Stomach (tissue), 9 donors: Measurements from ENCODE around the gene LHFPL4. TPM values are rescaled to one million over a fixed set of nuclear protein-coding genes. Genes with fewer than 3 reads are reported as not detected.

ENCODE experiments used
- DNase-seq, 2 donors: peaks; one replicate each; pipeline versions ENCODE4 v3.0.0 to v3.0.0-alpha.2; 2013 to 2019
- H3K27ac ChIP-seq, 5 donors: fragments of 200-600 bp in 4 of 5; sonication (generic) in 4 of 5; one replicate each; pipeline ENCODE4 v1.5.1; 2013 to 2019; ENCODE audit warnings: mild to moderate bottlenecking in 1 of 5, moderate library complexity in 1 of 5
- H3K27me3 ChIP-seq, 3 donors: fragments of 200-600 bp; sonication (generic); one replicate each; pipeline ENCODE4 v1.5.1; 2017 to 2019; ENCODE audit warnings: mixed run types in 1 of 3
- H3K36me3 ChIP-seq, 4 donors: fragments of 200-600 bp; sonication (generic); 1 replicate in 3 of 4; 2 replicates in 1 of 4; pipeline ENCODE4 v1.5.1; 2016 to 2019
- H3K4me1 ChIP-seq, 4 donors: fragments of 200-600 bp; sonication (generic); one replicate each; pipeline ENCODE4 v1.5.1; 2016 to 2019
- H3K4me3 ChIP-seq, 4 donors: fragments of 200-600 bp; sonication (generic) in 3 of 4; one replicate each; pipeline ENCODE4 v1.5.1; 2016 to 2019; ENCODE audit warnings: mild to moderate bottlenecking in 1 of 4
- H3K9me3 ChIP-seq, 4 donors: fragments of 200-600 bp; sonication (generic); one replicate each; pipeline ENCODE4 v1.5.1; 2016 to 2019
- EP300 ChIP-seq: sonication (generic); formaldehyde crosslinking; IDR thresholded peaks from one replicate; pipeline ENCODE4 v1.6.1; 2017; ENCODE audit warnings: antibody characterized with exemption
- POLR2A ChIP-seq, 4 donors: fragments of 450-650 bp; IDR thresholded peaks; one replicate each; pipeline ENCODE4 v1.6.1; 2016; ENCODE audit warnings: antibody characterized with exemption in 4 of 4, control low read depth in 2 of 4, mild to moderate bottlenecking in 1 of 4, moderate library complexity in 1 of 4
- POLR2AphosphoS5 ChIP-seq, 3 donors: sonication (generic); formaldehyde crosslinking; IDR thresholded peaks; one replicate each; pipeline ENCODE4 v1.6.1; 2016; ENCODE audit warnings: antibody characterized with exemption in 3 of 3
- WGBS, 5 donors: extraction: QIAGEN DNeasy Blood & Tissue Kit in 3 of 5; methylation state at CpG; one replicate each; pipeline versions ENCODE4 v1.1.5 to v1.1.7; 2013 to 2018; 5-methylcytosine and 5-hydroxymethylcytosine counted together
- intact Hi-C: fragments of 100-400 bp; cut with DNase I; formaldehyde crosslinking; loops from one replicate; pipeline ENCODE4 v1.15.1; 2023; ENCODE audit warnings: low total_unique reads
- polyA plus RNA-seq, 3 donors: library from polyadenylated mRNA; stranded (reverse); fragments of 200-250 nt; gene quantifications; one replicate each; pipeline ENCODE4 v1.2.3, GENCODE V29; 2013
- total RNA-seq, 5 donors: library from RNA; depleted of rRNA; stranded (reverse); fragments of >200 nt; gene quantifications; one replicate each; pipeline versions ENCODE4 v1.1.0 to v1.2.3, GENCODE V29; 2014 to 2016
- TF ChIP-seq, protein P1 (sequence below), 7 experiments: fragments of 450-650 bp in 4 of 7; fragments of 200-600 bp in 3 of 7; sonication (generic) in 3 of 7; IDR thresholded peaks; one replicate each; pipeline ENCODE4 v1.5.1; 2016 to 2019; ENCODE audit warnings: antibody characterized with exemption in 7 of 7, control low read depth in 2 of 7, mild to moderate bottlenecking in 1 of 7
- donor health status: healthy with polysubstance abuse.
- donor health status: Bipolar disorder and iron deficiency.
- donor health status: healthy.

The LHFPL4 gene
- total and polyA plus RNA-seq, 8 donors = 0.06 to 0.92 (median 0.25) TPM; not detected in 4

DNA sequence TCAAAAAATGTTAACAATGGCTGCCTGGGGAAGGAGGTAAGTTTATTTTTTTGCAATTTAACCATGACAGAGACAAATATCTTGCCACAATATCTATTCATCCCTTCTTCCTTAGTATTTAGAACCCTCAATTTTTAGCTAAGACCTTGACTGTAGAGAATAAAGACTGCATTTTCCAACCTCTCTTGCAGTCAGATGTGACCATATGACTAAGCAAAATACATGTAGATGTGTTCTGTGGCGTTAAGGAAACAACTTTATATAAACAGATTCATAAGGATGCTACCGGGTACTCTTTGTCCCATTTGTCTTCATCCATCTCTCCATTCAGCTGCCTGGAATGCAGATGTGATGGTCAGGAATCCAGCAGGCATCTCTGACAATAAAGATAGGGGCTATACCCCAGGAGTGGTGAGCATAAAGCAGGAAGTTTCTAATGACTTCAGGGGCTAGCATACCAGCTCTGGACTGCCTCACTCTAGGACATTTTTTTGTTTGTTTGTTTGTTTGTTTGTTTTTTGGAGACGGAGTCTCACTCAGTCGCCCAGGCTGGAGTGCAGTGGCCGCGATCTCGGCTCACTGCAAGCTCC is 41.1 kb downstream of the LHFPL4 start:
- Histone ChIP-seq H3K4me3 (no peak overlapping the region), H3K27me3 (peaks cover 0 to 38% (median 20%) of the 10 kb centered on the region in 3 donors), H3K9me3 (no peaks in the 10 kb centered on the region), H3K4me1 (no peaks in the 10 kb centered on the region), H3K27ac (no peak overlapping the region), H3K36me3 (no peaks in the 10 kb centered on the region)
- no peak for TF ChIP-seq POLR2AphosphoS5 (IDR thresholded peaks at IDR 0.05)
- TF ChIP-seq EP300 = no peak
- TF ChIP-seq, protein P1, sequence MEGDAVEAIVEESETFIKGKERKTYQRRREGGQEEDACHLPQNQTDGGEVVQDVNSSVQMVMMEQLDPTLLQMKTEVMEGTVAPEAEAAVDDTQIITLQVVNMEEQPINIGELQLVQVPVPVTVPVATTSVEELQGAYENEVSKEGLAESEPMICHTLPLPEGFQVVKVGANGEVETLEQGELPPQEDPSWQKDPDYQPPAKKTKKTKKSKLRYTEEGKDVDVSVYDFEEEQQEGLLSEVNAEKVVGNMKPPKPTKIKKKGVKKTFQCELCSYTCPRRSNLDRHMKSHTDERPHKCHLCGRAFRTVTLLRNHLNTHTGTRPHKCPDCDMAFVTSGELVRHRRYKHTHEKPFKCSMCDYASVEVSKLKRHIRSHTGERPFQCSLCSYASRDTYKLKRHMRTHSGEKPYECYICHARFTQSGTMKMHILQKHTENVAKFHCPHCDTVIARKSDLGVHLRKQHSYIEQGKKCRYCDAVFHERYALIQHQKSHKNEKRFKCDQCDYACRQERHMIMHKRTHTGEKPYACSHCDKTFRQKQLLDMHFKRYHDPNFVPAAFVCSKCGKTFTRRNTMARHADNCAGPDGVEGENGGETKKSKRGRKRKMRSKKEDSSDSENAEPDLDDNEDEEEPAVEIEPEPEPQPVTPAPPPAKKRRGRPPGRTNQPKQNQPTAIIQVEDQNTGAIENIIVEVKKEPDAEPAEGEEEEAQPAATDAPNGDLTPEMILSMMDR (IDR thresholded peaks at IDR 0.05) = no peak
- TF ChIP-seq POLR2A (IDR thresholded peaks at IDR 0.05) = no peak
- DNase-seq = no peak
- WGBS, 5 donors = 61 to 74% (median 66%) methylated on average over 7 of the region's 7 CpGs
- intact Hi-C loops = no loop called here

DNA sequence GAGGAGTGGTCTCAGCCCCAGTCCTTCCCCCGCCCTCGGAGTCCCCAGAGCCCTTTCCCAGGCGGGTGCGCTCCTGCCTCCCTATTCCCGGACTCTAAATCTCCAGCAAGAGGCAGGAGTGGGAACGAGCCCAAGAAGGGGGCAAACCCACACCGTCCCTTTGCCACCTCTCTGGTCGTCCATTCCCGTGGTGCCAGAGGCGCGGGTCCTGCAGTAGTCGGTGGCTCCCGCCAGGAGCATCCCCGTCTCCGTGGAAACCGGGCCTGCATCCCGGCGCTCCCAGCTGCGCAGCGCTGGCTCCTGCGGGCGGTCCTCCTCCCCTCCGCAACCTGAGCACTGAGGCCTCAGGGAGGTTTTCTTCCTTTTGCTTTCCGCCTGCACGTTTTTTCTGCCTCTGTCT is 44.8 kb downstream of the LHFPL4 start:
- DNase-seq = no peak
- no peak overlapping the region for H3K27ac ChIP-seq
- no peaks in the 10 kb centered on the region for H3K4me1 ChIP-seq
- H3K27me3 ChIP-seq = peaks cover 0 to 45% (median 20%) of the 10 kb centered on the region in 3 donors
- no peak overlapping the region for H3K4me3 ChIP-seq
- no peaks in the 10 kb centered on the region for H3K9me3 ChIP-seq
- intact Hi-C loops = no loop called here
- TF ChIP-seq EP300 = no peak
- TF ChIP-seq POLR2A (IDR thresholded peaks at IDR 0.05) = no peak
- TF ChIP-seq, protein P1 (IDR thresholded peaks at IDR 0.05) = no peak
- no peak for TF ChIP-seq POLR2AphosphoS5 (IDR thresholded peaks at IDR 0.05)
- WGBS, 5 donors = 13 to 18% (median 16%) methylated on average over 20 to 25 of the region's 25 CpGs
- no peaks in the 10 kb centered on the region for H3K36me3 ChIP-seq

DNA sequence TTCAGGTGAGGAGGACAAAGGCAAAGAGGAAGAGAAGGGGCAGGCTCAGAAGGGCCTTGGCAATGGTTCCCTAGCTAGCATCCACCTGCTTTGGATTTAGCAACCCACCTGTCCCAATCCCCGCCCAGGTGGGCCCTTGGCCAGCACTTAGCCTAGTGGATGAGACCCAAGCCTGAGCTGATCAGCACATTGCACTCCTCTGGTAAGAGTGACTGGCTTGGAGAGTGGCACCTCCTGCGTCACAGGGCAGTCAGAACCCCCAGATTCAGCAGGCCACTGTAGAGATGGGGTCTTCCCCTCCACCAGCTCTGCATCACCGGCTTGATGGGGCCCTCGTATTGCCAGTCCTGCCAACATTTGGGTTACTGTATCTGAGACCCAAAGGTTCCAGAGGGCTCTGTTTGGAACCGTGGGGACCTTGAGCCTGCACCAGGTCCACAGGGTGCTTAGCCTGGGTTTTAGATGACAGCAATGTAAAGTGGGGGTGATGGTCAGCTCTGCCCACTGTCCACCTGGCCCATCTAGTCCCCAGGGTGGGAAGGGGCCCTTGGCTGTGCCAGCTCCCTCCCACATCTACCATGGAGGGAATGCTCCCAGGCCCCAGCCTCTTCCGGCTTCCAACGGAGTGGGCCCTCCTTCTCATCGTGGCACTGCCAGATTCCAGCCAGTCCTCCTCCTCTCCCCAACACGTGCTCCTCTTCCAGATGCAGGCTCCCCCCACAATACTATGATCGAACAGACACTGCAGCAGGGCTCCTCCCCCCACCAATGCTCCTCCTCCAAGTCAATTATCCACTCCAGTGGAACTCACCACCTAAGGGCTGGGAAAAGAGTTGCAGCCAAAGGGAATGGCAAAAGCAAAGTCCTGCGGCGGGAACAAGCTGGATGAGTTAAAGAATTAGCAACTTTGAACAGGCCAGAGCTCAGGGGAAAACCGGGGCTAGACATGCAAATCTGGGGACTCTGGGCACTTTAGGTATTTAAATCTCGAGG is 45.7 kb downstream of the LHFPL4 start:
- no peak overlapping the region for H3K4me3 ChIP-seq
- intact Hi-C loops = no loop called here
- H3K9me3 ChIP-seq = no peaks in the 10 kb centered on the region
- WGBS, 5 donors = 54 to 67% (median 56%) methylated on average over 10 to 14 of the region's 14 CpGs
- peaks cover 0 to 46% (median 20%) of the 10 kb centered on the region in 3 donors for H3K27me3 ChIP-seq
- no peaks in the 10 kb centered on the region for H3K4me1 ChIP-seq
- H3K27ac ChIP-seq = no peak overlapping the region
- TF ChIP-seq POLR2A (IDR thresholded peaks at IDR 0.05) (no peak), EP300 (no peak), POLR2AphosphoS5 (IDR thresholded peaks at IDR 0.05) (no peak)
- TF ChIP-seq, protein P1 (IDR thresholded peaks at IDR 0.05) = no peak
- no peaks in the 10 kb centered on the region for H3K36me3 ChIP-seq
- no peak for DNase-seq

DNA sequence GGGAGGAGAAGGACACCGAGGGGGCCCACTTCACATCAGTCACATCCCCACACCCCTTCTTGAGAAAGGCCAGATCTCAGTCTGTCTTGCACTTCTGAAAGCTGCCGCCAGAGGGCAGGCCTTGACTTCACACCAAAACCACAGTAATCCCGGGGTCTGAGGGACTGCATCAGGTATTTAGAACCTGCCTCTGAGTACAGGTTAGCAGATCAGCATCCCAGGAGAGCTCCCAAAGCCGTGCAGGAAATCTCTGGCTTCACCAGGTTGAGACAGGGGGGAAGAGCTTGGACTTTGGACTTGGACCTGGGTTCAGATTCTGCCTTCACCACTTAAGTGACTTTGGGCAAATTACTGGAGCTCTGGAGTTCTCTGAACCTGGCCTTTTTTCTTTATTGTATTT is 50.3 kb downstream of the LHFPL4 start:
- TF ChIP-seq POLR2A (IDR thresholded peaks at IDR 0.05) (no peak), POLR2AphosphoS5 (IDR thresholded peaks at IDR 0.05) (no peak), EP300 (no peak)
- TF ChIP-seq, protein P1 (IDR thresholded peaks at IDR 0.05) = peak in 5 of 7 experiments; percentile 63 to 88 (median 74)
- H3K9me3 ChIP-seq = no peaks in the 10 kb centered on the region
- H3K27me3 ChIP-seq = peaks cover 3 to 58% (median 28%) of the 10 kb centered on the region in 3 donors
- intact Hi-C loops = no loop called here
- DNase-seq = peak; percentile 81 to 85
- 1 to 5% (median 2%) methylated on average over 2 to 4 of the region's 4 CpGs for WGBS, 5 donors
- H3K27ac ChIP-seq = no peak overlapping the region
- H3K36me3 ChIP-seq = no peaks in the 10 kb centered on the region
- H3K4me3 ChIP-seq = no peak overlapping the region
- peaks cover 5 to 16% (median 11%) of the 10 kb centered on the region in 4 donors for H3K4me1 ChIP-seq
